GM12878 (cell line): ENCODE measurements around the gene CST2.

Experiments used
- BCL11A ChIP-seq: IDR thresholded peaks from 2 replicates; pipeline ENCODE4 v1.6.1; 2011; ENCODE audit warnings: low read depth, low read length
- CHD2 ChIP-seq: IDR thresholded peaks from 2 replicates; pipeline ENCODE4 v1.6.1; 2011; ENCODE audit warnings: low read depth, low read length, improper control_type of control experiment, borderline replicate concordance
- IKZF2 ChIP-seq, 2 experiments: fragments of 450-650 bp; IDR thresholded peaks; 2 replicates each; pipeline ENCODE4 v1.6.1; 2017; ENCODE audit warnings: mild to moderate bottlenecking in 2 of 2, moderate library complexity in 2 of 2
- JUNB ChIP-seq: IDR thresholded peaks from 2 replicates; pipeline ENCODE4 v1.6.1; 2016; ENCODE audit warnings: antibody characterized with exemption, mild to moderate bottlenecking
- RFX5 ChIP-seq: IDR thresholded peaks from 2 replicates; pipeline ENCODE4 v1.6.1; 2011; ENCODE audit warnings: low read depth, low read length, improper control_type of control experiment
- SUZ12 ChIP-seq: fragments of 200-600 bp; sonication (generic); IDR thresholded peaks from one replicate; pipeline ENCODE4 v1.6.1; 2018; ENCODE audit warnings: antibody characterized with exemption, mild to moderate bottlenecking; ENCODE audit not compliant: unreplicated experiment
- TCF12 ChIP-seq: IDR thresholded peaks from 2 replicates; pipeline ENCODE4 v1.6.1; 2011; ENCODE audit warnings: low read depth, mild to moderate bottlenecking, low read length
- USF2 ChIP-seq: IDR thresholded peaks from 2 replicates; pipeline ENCODE4 v1.6.1; 2011; ENCODE audit warnings: low read depth, low read length, improper control_type of control experiment, borderline replicate concordance

- TF ChIP-seq USF2 (no peak), BCL11A (no peak), CHD2 (no peak), IKZF2 (IDR thresholded peaks at IDR 0.05) (no peak), TCF12 (no peak), SUZ12 (no peak), RFX5 (no peak), JUNB (no peak)
These were observed 31.7 kb downstream of the CST2 start for GRCh38 chr20:23794841-23795240.
